ENCODE data around the gene CPD. TPM values are rescaled to one million over a fixed set of nuclear protein-coding genes. Genes with fewer than 3 reads are reported as not detected.

CPD gene
- total and polyA plus RNA-seq, 4 donors, result 19.1 to 139 (median 58.8) TPM

- H3K36me3 ChIP-seq (ENCODE audit: control insufficient read depth in 4 of 4, insufficient read depth in 3 of 4, low read depth in 1 of 4, low read length in 3 of 4), result no peaks in the 10 kb centered on the region
- no peak for TF ChIP-seq FOXA2 (IDR thresholded peaks at IDR 0.05)
- TF ChIP-seq, protein P1, sequence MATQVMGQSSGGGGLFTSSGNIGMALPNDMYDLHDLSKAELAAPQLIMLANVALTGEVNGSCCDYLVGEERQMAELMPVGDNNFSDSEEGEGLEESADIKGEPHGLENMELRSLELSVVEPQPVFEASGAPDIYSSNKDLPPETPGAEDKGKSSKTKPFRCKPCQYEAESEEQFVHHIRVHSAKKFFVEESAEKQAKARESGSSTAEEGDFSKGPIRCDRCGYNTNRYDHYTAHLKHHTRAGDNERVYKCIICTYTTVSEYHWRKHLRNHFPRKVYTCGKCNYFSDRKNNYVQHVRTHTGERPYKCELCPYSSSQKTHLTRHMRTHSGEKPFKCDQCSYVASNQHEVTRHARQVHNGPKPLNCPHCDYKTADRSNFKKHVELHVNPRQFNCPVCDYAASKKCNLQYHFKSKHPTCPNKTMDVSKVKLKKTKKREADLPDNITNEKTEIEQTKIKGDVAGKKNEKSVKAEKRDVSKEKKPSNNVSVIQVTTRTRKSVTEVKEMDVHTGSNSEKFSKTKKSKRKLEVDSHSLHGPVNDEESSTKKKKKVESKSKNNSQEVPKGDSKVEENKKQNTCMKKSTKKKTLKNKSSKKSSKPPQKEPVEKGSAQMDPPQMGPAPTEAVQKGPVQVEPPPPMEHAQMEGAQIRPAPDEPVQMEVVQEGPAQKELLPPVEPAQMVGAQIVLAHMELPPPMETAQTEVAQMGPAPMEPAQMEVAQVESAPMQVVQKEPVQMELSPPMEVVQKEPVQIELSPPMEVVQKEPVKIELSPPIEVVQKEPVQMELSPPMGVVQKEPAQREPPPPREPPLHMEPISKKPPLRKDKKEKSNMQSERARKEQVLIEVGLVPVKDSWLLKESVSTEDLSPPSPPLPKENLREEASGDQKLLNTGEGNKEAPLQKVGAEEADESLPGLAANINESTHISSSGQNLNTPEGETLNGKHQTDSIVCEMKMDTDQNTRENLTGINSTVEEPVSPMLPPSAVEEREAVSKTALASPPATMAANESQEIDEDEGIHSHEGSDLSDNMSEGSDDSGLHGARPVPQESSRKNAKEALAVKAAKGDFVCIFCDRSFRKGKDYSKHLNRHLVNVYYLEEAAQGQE (IDR thresholded peaks at IDR 0.05), result no peak
- no peak for TF ChIP-seq ZBTB33 (IDR thresholded peaks at IDR 0.05)
- no peak for TF ChIP-seq RAD21 (IDR thresholded peaks at IDR 0.05)
- peak in 1 of 2 donors; percentile 10 for TF ChIP-seq RXRA (IDR thresholded peaks at IDR 0.05)
- peak; percentile 40 to 54 for TF ChIP-seq HNF4A (conservative IDR thresholded peaks at IDR 0.05)
- no peak for TF ChIP-seq JUND (IDR thresholded peaks at IDR 0.05)
- no peak for TF ChIP-seq YY1 (IDR thresholded peaks at IDR 0.05)
- TF ChIP-seq HNF4G (IDR thresholded peaks at IDR 0.05), result no peak
- TF ChIP-seq, protein P2, sequence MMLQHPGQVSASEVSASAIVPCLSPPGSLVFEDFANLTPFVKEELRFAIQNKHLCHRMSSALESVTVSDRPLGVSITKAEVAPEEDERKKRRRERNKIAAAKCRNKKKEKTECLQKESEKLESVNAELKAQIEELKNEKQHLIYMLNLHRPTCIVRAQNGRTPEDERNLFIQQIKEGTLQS (IDR thresholded peaks at IDR 0.05), result no peak
- TF ChIP-seq EGR1 (IDR thresholded peaks at IDR 0.05; ENCODE audit: low read depth in 2 of 2), result no peak
- no peak overlapping the region for H3K9ac ChIP-seq (ENCODE audit: low read depth in 1 of 2, low read length in 2 of 2)
- no peaks in the 10 kb centered on the region for H3K27me3 ChIP-seq (ENCODE audit: control insufficient read depth in 4 of 4, insufficient read depth in 4 of 4, low read length in 3 of 4)
- no peaks in the 10 kb centered on the region for H3K9me3 ChIP-seq (ENCODE audit: control insufficient read depth in 4 of 4, low read length in 3 of 4)
- H3K27ac ChIP-seq (ENCODE audit: low read depth in 1 of 2, low read length in 2 of 2), result no peak overlapping the region
- 82% methylated on average over 3 of the region's 3 CpGs for WGBS
- peaks cover 14 to 20% (median 16%) of the 10 kb centered on the region in 4 donors for H3K4me1 ChIP-seq (ENCODE audit: control insufficient read depth in 4 of 4, insufficient read depth in 4 of 4, low read length in 3 of 4)
- no peak for DNase-seq (ENCODE audit: low spot score)
- no peak overlapping the region for H3K4me3 ChIP-seq (ENCODE audit: low read depth in 1 of 3, low read length in 3 of 3)
These were observed 32.4 kb upstream of the CPD start for GRCh38 chr17:30346221-30346795.

- Histone ChIP-seq H3K4me1 (ENCODE audit: control insufficient read depth in 4 of 4, insufficient read depth in 4 of 4, low read length in 3 of 4) (peaks cover 14 to 20% (median 16%) of the 10 kb centered on the region in 4 donors), H3K27ac (ENCODE audit: low read depth in 1 of 2, low read length in 2 of 2) (no peak overlapping the region), H3K9me3 (ENCODE audit: control insufficient read depth in 4 of 4, low read length in 3 of 4) (no peaks in the 10 kb centered on the region), H3K27me3 (ENCODE audit: control insufficient read depth in 4 of 4, insufficient read depth in 4 of 4, low read length in 3 of 4) (no peaks in the 10 kb centered on the region), H3K4me3 (ENCODE audit: low read depth in 1 of 3, low read length in 3 of 3) (no peak overlapping the region), H3K36me3 (ENCODE audit: control insufficient read depth in 4 of 4, insufficient read depth in 3 of 4, low read depth in 1 of 4, low read length in 3 of 4) (no peaks in the 10 kb centered on the region), H3K9ac (ENCODE audit: low read depth in 1 of 2, low read length in 2 of 2) (no peak overlapping the region)
- TF ChIP-seq, protein P3, sequence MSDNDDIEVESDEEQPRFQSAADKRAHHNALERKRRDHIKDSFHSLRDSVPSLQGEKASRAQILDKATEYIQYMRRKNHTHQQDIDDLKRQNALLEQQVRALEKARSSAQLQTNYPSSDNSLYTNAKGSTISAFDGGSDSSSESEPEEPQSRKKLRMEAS (IDR thresholded peaks at IDR 0.05), result no peak
- TF ChIP-seq HNF4G (IDR thresholded peaks at IDR 0.05), result no peak
- no peak for TF ChIP-seq JUND (IDR thresholded peaks at IDR 0.05)
- no peak for TF ChIP-seq RXRA (IDR thresholded peaks at IDR 0.05)
- TF ChIP-seq RAD21 (IDR thresholded peaks at IDR 0.05), result no peak
- no peak for TF ChIP-seq CTCF (IDR thresholded peaks at IDR 0.05; ENCODE audit: low read depth, low read length, missing input control)
- TF ChIP-seq EGR1 (IDR thresholded peaks at IDR 0.05; ENCODE audit: low read depth in 2 of 2), result no peak
- no peak for TF ChIP-seq YY1 (IDR thresholded peaks at IDR 0.05)
- TF ChIP-seq SP1 (IDR thresholded peaks at IDR 0.05), result no peak
- no peak for TF ChIP-seq FOXA1 (IDR thresholded peaks at IDR 0.05)
- TF ChIP-seq FOXA2 (IDR thresholded peaks at IDR 0.05), result no peak
- TF ChIP-seq, protein P1 (IDR thresholded peaks at IDR 0.05), result no peak
- no peak for TF ChIP-seq NR2F2 (IDR thresholded peaks at IDR 0.05)
- WGBS, result 91% methylated on average over 4 of the region's 4 CpGs
- no peak for DNase-seq (ENCODE audit: low spot score)
These were observed 31.2 kb upstream of the CPD start for GRCh38 chr17:30347488-30347887.
